Measurements from ENCODE around the gene SLC35E1.

GRCh38 chr19:16615808-16616207 is 43.6 kb upstream of the SLC35E1 start:
- TF ChIP-seq CTCF (IDR thresholded peaks at IDR 0.05) (no peak), CHD2 (IDR thresholded peaks at IDR 0.05; ENCODE audit: low read length, partially characterized antibody) (no peak), GABPA (IDR thresholded peaks at IDR 0.05; ENCODE audit: low read depth) (no peak), TAF1 (IDR thresholded peaks at IDR 0.05; ENCODE audit: borderline replicate concordance, low read depth, low read length) (no peak), PBX3 (IDR thresholded peaks at IDR 0.05) (no peak), NFIC (IDR thresholded peaks at IDR 0.05; ENCODE audit: borderline replicate concordance) (no peak)
